Activated CD4-positive, alpha-beta T cell treated with anti-CD3 and anti-CD28 coated beads, Interleukin-2, amount 10 ng/mL, durations not matched to agents 24 days and 14 days (primary cell): ENCODE data around the gene SENP5. TPM values are rescaled to one million over a fixed set of nuclear protein-coding genes. Genes with fewer than 3 reads are reported as not detected.
A peak's percentile ranks its signal among the peaks of the same experiment; 100 is the strongest.
"Not testable (repeated sequence)": the region's sequence is repeated elsewhere in the genome, so short reads cannot be mapped to it uniquely, and the experiment has no call there.

ENCODE experiments used
- DNase-seq: peaks from one replicate; pipeline ENCODE4 v3.0.0; 2022
- H3K27ac Mint-ChIP-seq: one replicate; pipeline ENCODE4 v1.8.0; 2022; ENCODE audit warnings: mild to moderate bottlenecking, mixed read lengths
- H3K27me3 Mint-ChIP-seq: one replicate; pipeline ENCODE4 v1.8.0; 2022; ENCODE audit warnings: mixed read lengths
- H3K36me3 Mint-ChIP-seq: one replicate; pipeline ENCODE4 v1.8.0; 2022; ENCODE audit warnings: low read depth, mild to moderate bottlenecking, mixed read lengths
- H3K4me1 Mint-ChIP-seq: one replicate; pipeline ENCODE4 v1.8.0; 2021; ENCODE audit warnings: mixed read lengths
- H3K4me3 Mint-ChIP-seq: one replicate; pipeline ENCODE4 v1.8.0; 2022; ENCODE audit warnings: mild to moderate bottlenecking, moderate library complexity, mixed read lengths
- H3K9me3 Mint-ChIP-seq: one replicate; pipeline ENCODE4 v1.8.0; 2021; ENCODE audit warnings: mixed read lengths
- intact Hi-C: fragments of 100-400 bp; cut with micrococcal nuclease; formaldehyde crosslinking; loops from one replicate; pipeline ENCODE4 v1.15.1; 2023
- total RNA-seq: library from RNA; stranded (reverse); gene quantifications from 2 replicates; pipeline ENCODE4 v1.2.3, GENCODE V29; 2022

Gene SENP5
- total RNA-seq, 1 donor from 2014 or later = 47.2 TPM

DNA sequence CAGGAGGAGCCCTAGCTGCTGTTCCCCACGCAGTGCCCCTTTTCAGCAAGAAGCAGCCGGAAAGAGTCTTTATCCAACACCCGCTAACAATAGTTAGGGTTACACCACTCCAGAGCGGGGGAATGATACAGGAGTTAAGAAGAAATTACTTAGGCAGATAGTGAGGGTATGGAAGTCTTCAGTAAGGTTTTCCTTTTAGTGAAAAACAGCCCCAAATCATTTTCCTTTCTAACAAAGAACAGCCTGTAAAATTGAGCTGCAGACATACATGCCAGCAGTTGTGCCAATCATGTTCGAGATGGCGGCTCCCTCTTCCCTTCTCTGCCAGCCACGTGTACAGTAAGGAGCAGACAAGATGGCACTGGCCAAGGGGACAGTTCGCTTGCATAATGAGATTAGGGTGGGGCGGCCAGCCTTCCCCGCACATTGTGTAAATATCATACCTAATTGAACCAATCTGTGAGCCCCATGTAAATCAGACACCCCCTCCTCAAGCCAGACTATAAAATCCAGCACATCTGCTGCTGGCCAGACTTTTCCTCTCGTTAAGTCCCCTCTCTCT lies 18.5 kb upstream of the SENP5 start:
- no peaks in the 10 kb centered on the region for H3K27me3 Mint-ChIP-seq
- H3K9me3 Mint-ChIP-seq = no peaks in the 10 kb centered on the region
- intact Hi-C loops = no loop called here
- DNase-seq = no peak
- no peak overlapping the region for H3K4me3 Mint-ChIP-seq
- no peak overlapping the region for H3K27ac Mint-ChIP-seq
- H3K36me3 Mint-ChIP-seq = no peaks in the 10 kb centered on the region
- no peaks in the 10 kb centered on the region for H3K4me1 Mint-ChIP-seq

GRCh38 chr3:196863000-196863399 lies 4.7 kb upstream of the SENP5 start:
- intact Hi-C loops, H3K27ac Mint-ChIP-seq: not testable (repeated sequence)
- peaks cover 11% of the 10 kb centered on the region for H3K9me3 Mint-ChIP-seq

GRCh38 chr3:196867155-196867506 lies 589 bp upstream of the SENP5 start:
- Mint-ChIP-seq H3K4me1 (peaks cover 17% of the 10 kb centered on the region), H3K9me3 (peaks cover 3% of the 10 kb centered on the region), H3K27me3 (no peaks in the 10 kb centered on the region), H3K36me3 (peaks cover 6% of the 10 kb centered on the region), H3K4me3 (peak overlapping the region; percentile 78), H3K27ac (peak overlapping the region; percentile 90)
- DNase-seq = no peak
- intact Hi-C loops = loop anchor here (1.0 kb wide), 3 partner anchors 75 to 128 kb away; partner anchors contain the start of genes NCBP2, PAK2 and PIGZ

More at GRCh38 chr3:196863000-196863399, 4.7 kb upstream of the SENP5 start:
- H3K4me1 Mint-ChIP-seq, H3K36me3 Mint-ChIP-seq, DNase-seq, H3K27me3 Mint-ChIP-seq, H3K4me3 Mint-ChIP-seq: not testable (repeated sequence)

DNA sequence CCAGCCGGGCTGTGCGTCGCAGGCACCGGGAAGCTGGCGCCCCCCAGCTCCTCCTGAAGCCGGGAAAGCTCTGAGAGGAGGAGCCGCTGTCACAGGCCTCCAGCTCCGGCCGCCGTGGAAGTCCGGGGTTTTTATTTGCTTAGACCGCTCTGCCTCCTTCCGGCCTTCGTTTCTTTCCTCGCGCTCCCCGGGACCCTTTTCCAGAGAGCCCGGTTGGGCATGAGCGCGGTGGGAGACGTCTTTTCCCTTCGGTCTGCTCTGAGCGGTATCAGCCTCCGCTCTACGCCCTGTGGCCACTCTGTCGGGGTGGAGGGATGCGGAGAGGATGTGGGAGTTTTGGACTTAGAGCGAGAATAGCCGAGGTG lies 559 bp downstream of the SENP5 start:
- DNase-seq = peak; percentile 77
- peaks cover 10% of the 10 kb centered on the region for H3K36me3 Mint-ChIP-seq
- H3K27me3 Mint-ChIP-seq = no peaks in the 10 kb centered on the region
- H3K9me3 Mint-ChIP-seq = peaks cover 3% of the 10 kb centered on the region
- H3K4me3 Mint-ChIP-seq = peak overlapping the region; percentile 96
- H3K4me1 Mint-ChIP-seq = peaks cover 17% of the 10 kb centered on the region
- intact Hi-C loops = loop anchor here (1.0 kb wide), 1 partner anchor 259 kb away; no protein-coding TSS in a partner anchor
- H3K27ac Mint-ChIP-seq = peak overlapping the region; percentile 93

GRCh38 chr3:196872316-196872715 lies 4.6 kb downstream of the SENP5 start:
- intact Hi-C loops = no loop called here
- H3K4me1 Mint-ChIP-seq = peaks cover 18% of the 10 kb centered on the region
- no peak overlapping the region for H3K4me3 Mint-ChIP-seq
- H3K27me3 Mint-ChIP-seq = no peaks in the 10 kb centered on the region
- H3K9me3 Mint-ChIP-seq = no peaks in the 10 kb centered on the region
- H3K36me3 Mint-ChIP-seq = peaks cover 13% of the 10 kb centered on the region
- DNase-seq = no peak
- H3K27ac Mint-ChIP-seq = no peak overlapping the region

- Mint-ChIP-seq H3K36me3 (peaks cover 15% of the 10 kb centered on the region), H3K4me1 (peaks cover 23% of the 10 kb centered on the region)
- H3K27ac Mint-ChIP-seq, H3K9me3 Mint-ChIP-seq, H3K27me3 Mint-ChIP-seq, intact Hi-C loops, DNase-seq, H3K4me3 Mint-ChIP-seq: not testable (repeated sequence)
Observed at GRCh38 chr3:196874511-196875094, 6.9 kb downstream of the SENP5 start.

DNA sequence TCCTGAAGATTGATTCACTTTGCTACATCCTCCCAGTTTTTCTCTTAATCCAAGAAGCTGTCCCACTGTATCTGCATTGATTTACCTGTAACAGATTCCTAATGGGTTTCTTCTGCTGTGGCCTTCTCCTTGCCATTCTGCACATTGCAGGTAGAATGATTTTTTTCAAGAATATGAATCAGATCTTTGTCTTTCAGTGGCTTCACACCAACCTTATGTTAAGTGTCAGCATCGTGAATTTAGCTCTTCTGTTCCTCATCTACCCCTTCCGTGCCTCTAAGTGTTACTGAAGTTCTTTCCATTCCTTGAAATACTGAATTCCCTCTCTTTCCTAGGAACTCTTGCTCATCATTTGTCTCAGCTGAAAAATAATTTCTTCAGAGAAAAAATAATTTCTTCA lies 7.5 kb downstream of the SENP5 start:
- Mint-ChIP-seq H3K27ac (no peak overlapping the region), H3K4me1 (peaks cover 21% of the 10 kb centered on the region), H3K36me3 (peaks cover 15% of the 10 kb centered on the region), H3K27me3 (no peaks in the 10 kb centered on the region), H3K4me3 (no peak overlapping the region), H3K9me3 (no peaks in the 10 kb centered on the region)
- DNase-seq = no peak
- intact Hi-C loops = no loop called here

DNA sequence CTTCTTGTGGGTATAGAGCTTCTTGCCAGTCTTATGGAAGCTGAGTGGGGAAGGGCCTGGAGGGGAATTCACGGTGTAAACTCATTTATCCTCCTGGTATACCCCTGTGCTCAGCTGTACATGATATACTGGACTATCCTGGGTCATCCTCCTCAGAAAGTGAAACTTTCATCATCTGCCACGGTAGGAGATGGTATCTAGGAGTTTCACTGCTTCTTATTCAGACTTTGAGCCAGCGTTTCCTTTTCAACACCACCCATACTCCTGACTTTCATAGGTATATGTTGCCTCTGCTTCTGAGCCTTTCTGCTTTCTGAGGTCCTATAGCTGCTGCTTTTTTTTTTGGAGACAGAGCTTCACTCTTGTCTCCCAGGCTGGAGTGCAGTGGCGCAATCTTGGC lies 15.6 kb downstream of the SENP5 start:
- Mint-ChIP-seq H3K27me3 (no peaks in the 10 kb centered on the region), H3K36me3 (peaks cover 17% of the 10 kb centered on the region), H3K4me1 (peaks cover 35% of the 10 kb centered on the region), H3K9me3 (no peaks in the 10 kb centered on the region), H3K4me3 (peak overlapping the region; percentile 7), H3K27ac (peak overlapping the region; percentile 17)
- intact Hi-C loops = no loop called here
- no peak for DNase-seq

- H3K36me3 Mint-ChIP-seq = peaks cover 15% of the 10 kb centered on the region
- H3K4me3 Mint-ChIP-seq = no peak overlapping the region
- no peaks in the 10 kb centered on the region for H3K27me3 Mint-ChIP-seq
- no peak for DNase-seq
- intact Hi-C loops = no loop called here
- H3K9me3 Mint-ChIP-seq = no peaks in the 10 kb centered on the region
- H3K4me1 Mint-ChIP-seq = peaks cover 29% of the 10 kb centered on the region
- H3K27ac Mint-ChIP-seq = peak overlapping the region; percentile 20
Observed at GRCh38 chr3:196886144-196886543, 18.4 kb downstream of the SENP5 start.

DNA sequence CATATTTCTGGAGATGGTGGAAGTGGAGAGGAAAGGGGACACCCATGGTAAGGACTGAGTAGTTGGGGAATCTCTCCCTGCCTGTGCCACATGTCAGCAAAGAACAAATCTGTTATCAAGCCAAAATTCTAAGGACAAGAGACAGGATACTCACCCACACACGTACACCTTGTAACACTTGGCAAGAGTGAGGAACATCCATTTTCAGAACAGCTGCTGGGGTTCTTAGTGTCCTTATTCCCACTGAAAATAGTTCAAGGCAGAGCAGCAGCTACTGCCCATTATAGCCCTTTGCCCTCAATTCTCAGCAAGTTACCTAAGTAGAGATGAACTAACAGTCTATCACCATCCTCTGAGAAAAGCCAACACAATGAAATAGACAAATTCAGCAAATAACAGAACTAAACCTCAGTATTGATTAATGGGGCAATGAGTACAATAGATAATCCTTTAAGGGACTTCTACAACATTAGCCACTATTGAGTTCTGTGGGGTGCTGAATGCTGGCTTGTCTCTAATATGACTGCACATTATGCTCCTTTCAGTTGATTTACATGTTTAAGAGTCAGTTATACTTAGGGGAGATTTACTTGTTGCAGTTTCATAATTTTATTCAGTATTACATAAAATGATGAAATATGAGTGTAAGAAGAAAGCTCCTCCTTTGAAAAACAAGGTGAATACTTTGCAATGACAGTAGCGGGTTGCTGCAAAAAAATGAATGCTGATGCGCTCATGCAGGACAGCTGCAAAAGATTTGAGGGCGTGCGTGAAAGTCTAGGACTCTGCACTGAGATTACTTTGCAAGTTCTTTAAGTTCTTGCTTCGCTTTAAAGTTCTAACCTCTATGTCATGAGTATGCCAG lies 22.4 kb downstream of the SENP5 start:
- Mint-ChIP-seq H3K27me3 (no peaks in the 10 kb centered on the region), H3K4me3 (no peak overlapping the region), H3K4me1 (peaks cover 13% of the 10 kb centered on the region), H3K27ac (peak overlapping the region; percentile 9), H3K9me3 (no peaks in the 10 kb centered on the region), H3K36me3 (peaks cover 12% of the 10 kb centered on the region)
- intact Hi-C loops = no loop called here
- no peak for DNase-seq

DNA sequence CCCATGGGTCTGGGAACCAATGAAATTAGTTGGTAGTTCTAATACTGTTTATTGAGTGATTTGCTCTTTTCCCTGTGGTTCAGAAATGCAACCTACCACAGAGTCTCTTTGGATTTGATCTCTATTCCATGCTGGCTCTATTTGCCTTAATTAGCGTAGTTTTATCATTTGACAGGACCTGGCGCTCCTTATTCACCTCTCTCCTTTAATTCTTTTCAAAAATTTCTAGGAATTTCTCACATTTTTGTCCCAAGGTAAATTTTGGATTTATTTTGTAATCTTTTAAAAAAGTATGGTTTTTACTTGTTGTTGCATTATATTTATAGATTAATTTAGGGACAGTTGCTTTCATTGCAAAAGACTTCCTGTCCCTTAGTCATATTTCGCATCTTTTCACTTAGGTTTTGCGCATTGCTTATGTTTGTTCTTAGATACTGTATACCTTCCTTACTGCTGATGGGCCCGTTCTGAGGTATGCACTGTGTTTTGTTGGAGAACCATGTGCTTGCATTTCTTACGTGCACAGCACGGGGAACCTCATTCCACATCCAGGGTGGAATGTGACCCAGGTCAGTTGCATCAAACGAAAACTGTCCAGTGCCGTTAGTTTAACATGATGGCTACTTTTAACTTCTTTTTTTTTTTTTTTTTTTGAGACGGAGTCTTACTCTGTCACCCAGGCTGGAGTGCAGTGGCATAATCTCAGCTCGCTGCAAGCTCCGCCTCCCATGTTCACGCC lies 27.0 kb downstream of the SENP5 start:
- H3K4me1 Mint-ChIP-seq = peaks cover 4% of the 10 kb centered on the region
- no peaks in the 10 kb centered on the region for H3K9me3 Mint-ChIP-seq
- peaks cover 12% of the 10 kb centered on the region for H3K36me3 Mint-ChIP-seq
- intact Hi-C loops = no loop called here
- DNase-seq = no peak
- no peak overlapping the region for H3K27ac Mint-ChIP-seq
- no peaks in the 10 kb centered on the region for H3K27me3 Mint-ChIP-seq
- no peak overlapping the region for H3K4me3 Mint-ChIP-seq

DNA sequence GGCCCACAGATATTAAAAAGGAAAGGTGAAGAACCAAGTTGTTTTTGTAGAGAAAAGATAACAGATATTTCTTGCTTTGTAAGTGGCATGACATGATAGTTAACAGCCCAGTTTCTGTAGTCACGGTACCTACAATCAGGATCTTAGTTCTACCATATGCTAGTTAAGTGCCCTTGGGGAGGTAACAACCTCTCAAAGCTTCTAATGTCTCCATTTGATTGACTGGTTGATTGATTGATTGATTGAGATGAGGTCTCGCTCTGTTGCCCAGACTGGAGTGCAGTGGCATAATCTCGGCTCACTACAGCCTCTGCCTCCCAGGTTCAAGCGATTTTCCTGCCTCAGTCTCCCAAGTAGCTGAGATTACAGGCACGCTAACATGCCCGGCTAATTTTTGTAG lies 28.5 kb downstream of the SENP5 start:
- peaks cover 4% of the 10 kb centered on the region for H3K4me1 Mint-ChIP-seq
- no peak overlapping the region for H3K4me3 Mint-ChIP-seq
- no peaks in the 10 kb centered on the region for H3K9me3 Mint-ChIP-seq
- no peaks in the 10 kb centered on the region for H3K27me3 Mint-ChIP-seq
- intact Hi-C loops = no loop called here
- no peak for DNase-seq
- H3K27ac Mint-ChIP-seq = no peak overlapping the region
- H3K36me3 Mint-ChIP-seq = peaks cover 22% of the 10 kb centered on the region

- Mint-ChIP-seq H3K27me3 (no peaks in the 10 kb centered on the region), H3K27ac (no peak overlapping the region), H3K4me1 (peaks cover 4% of the 10 kb centered on the region), H3K9me3 (no peaks in the 10 kb centered on the region), H3K4me3 (no peak overlapping the region), H3K36me3 (peaks cover 39% of the 10 kb centered on the region)
- no peak for DNase-seq
- intact Hi-C loops = no loop called here
Observed at GRCh38 chr3:196901768-196902167, 34.0 kb downstream of the SENP5 start.

DNA sequence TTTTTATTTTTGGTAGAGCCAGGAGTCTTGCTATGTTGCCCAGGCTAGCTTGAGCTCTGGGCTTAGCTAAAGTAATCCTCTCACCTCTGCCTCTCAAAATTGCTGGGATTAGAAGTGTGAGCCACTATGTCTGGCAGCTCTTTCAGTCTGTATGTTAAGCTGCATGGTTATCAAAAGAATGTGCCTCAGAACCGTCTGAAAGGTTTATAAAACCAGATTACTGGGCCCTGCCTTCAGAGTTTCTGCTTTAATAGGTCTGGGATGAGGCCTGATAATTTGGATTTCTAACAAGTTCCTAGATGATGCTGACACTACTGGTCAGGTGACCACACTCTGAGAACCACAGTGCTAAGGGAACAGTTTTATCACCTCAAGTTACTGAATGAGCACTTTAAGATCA lies 34.6 kb downstream of the SENP5 start:
- H3K36me3 Mint-ChIP-seq = peaks cover 40% of the 10 kb centered on the region
- H3K27ac Mint-ChIP-seq = no peak overlapping the region
- peaks cover 3% of the 10 kb centered on the region for H3K4me1 Mint-ChIP-seq
- no peaks in the 10 kb centered on the region for H3K9me3 Mint-ChIP-seq
- no peaks in the 10 kb centered on the region for H3K27me3 Mint-ChIP-seq
- H3K4me3 Mint-ChIP-seq = no peak overlapping the region
- no peak for DNase-seq
- intact Hi-C loops = no loop called here
